ENCODE measurements around the gene TMEM135.

- TF ChIP-seq CTCF (IDR thresholded peaks at IDR 0.05), result no peak
- no peak for TF ChIP-seq POLR2A (IDR thresholded peaks at IDR 0.05)
These were observed 226.2 kb downstream of the TMEM135 start for GRCh38 chr11:87263979-87264378.

Data from transverse colon (tissue), 3 donors.